Testis (tissue), 2 donors: Measurements from ENCODE around the gene NCKAP5.

Source experiments
- POLR2A ChIP-seq: fragments of 450-650 bp; IDR thresholded peaks from one replicate; pipeline ENCODE4 v1.6.1; 2017; ENCODE audit warnings: antibody characterized with exemption, mild to moderate bottlenecking, moderate library complexity
- TF ChIP-seq, protein P1 (sequence below), 3 experiments: fragments of 450-650 bp in 2 of 3; fragments of 200-600 bp in 1 of 3; sonication (generic) in 1 of 3; IDR thresholded peaks; one replicate each; pipeline ENCODE4 v1.5.1; 2016 to 2019; ENCODE audit warnings: antibody characterized with exemption in 3 of 3, mild to moderate bottlenecking in 2 of 3, moderate library complexity in 1 of 3

DNA sequence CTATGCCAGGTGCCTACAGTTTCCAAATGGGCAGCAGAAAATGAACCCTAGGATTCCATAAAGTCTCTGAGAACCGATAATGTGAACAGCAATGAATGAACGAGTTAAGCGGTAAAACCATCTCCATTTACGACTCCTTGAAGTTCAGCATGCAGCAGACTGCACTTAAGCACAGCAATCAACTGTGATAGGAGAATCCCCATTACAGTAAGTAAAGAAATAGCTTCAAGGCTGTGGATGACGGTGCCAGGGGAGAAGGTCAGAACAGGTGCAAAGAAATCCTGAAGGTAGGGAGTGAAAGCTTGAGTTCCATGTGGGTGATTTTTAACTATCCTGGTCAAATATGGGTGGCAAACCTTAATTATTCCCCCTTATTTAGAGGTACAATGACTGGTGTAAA lies 444.4 kb downstream of the NCKAP5 start:
- TF ChIP-seq, protein P1, sequence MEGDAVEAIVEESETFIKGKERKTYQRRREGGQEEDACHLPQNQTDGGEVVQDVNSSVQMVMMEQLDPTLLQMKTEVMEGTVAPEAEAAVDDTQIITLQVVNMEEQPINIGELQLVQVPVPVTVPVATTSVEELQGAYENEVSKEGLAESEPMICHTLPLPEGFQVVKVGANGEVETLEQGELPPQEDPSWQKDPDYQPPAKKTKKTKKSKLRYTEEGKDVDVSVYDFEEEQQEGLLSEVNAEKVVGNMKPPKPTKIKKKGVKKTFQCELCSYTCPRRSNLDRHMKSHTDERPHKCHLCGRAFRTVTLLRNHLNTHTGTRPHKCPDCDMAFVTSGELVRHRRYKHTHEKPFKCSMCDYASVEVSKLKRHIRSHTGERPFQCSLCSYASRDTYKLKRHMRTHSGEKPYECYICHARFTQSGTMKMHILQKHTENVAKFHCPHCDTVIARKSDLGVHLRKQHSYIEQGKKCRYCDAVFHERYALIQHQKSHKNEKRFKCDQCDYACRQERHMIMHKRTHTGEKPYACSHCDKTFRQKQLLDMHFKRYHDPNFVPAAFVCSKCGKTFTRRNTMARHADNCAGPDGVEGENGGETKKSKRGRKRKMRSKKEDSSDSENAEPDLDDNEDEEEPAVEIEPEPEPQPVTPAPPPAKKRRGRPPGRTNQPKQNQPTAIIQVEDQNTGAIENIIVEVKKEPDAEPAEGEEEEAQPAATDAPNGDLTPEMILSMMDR (IDR thresholded peaks at IDR 0.05): no peak
- no peak for TF ChIP-seq POLR2A
